A549 treated with Hydrocortisone at 1 μM for 4 hours (cell line): Measurements from ENCODE around the gene USP15. TPM values are rescaled to one million over a fixed set of nuclear protein-coding genes. Genes with fewer than 3 reads are reported as not detected.

ENCODE experiments used
- total RNA-seq: library from RNA; stranded (reverse); fragments of 200-300 nt; extraction: Qiagen RNA extraction; gene quantifications from 5 replicates; pipeline ENCODE4 v1.2.3, GENCODE V29; 2022

The USP15 gene
- total RNA-seq: 26.5 to 37.8 TPM (median 31.8 TPM) in 5 replicates

GRCh38 chr12:62259993-62260732, at the start of gene USP15:
Gene USP15 (plus strand): TSS chr12:62260404. CDS start chr12:62260415, 11 bp downstream.

Other genes starting within 250 kb of the USP15 start
- gene MON2, start 206.4 kb downstream of the USP15 start, total RNA-seq: 10.7 to 17.4 TPM (median 15.2 TPM) in 5 replicates